Karpas-422 (cell line): Measurements from ENCODE around the gene ETNK1. TPM values are rescaled to one million over a fixed set of nuclear protein-coding genes. Genes with fewer than 3 reads are reported as not detected.

Experiments
- DNase-seq: peaks from one replicate; pipeline ENCODE4 v3.0.0-alpha.2; 2015
- H2AFZ ChIP-seq: fragments of 200-600 bp; sonication (generic); 2 replicates; pipeline ENCODE4 v1.6.1; 2014; ENCODE audit warnings: antibody characterized with exemption, low read length, mixed read lengths
- H3K27ac ChIP-seq: fragments of 200-600 bp; sonication (generic); 2 replicates; pipeline ENCODE4 v1.5.1; 2014; ENCODE audit warnings: mild to moderate bottlenecking, low read length, moderate library complexity
- H3K27me3 ChIP-seq: fragments of 200-600 bp; sonication (generic); 2 replicates; pipeline ENCODE4 v1.6.1; 2014; ENCODE audit warnings: low read length, mixed read lengths
- H3K36me3 ChIP-seq: fragments of 200-600 bp; sonication (generic); 2 replicates; pipeline ENCODE4 v1.6.1; 2014; ENCODE audit warnings: low read length, mixed read lengths; ENCODE audit not compliant: insufficient read depth
- H3K4me1 ChIP-seq: fragments of 200-600 bp; sonication (generic); 2 replicates; pipeline ENCODE4 v1.6.1; 2014; ENCODE audit warnings: mild to moderate bottlenecking, low read length, mixed read lengths
- H3K4me2 ChIP-seq: fragments of 200-600 bp; sonication (generic); 2 replicates; pipeline ENCODE4 v1.6.1; 2014; ENCODE audit warnings: low read length, low read depth, mild to moderate bottlenecking; ENCODE audit not compliant: poor library complexity, severe bottlenecking
- H3K4me3 ChIP-seq: fragments of 200-600 bp; sonication (generic); 2 replicates; pipeline ENCODE4 v1.5.1; 2014; ENCODE audit warnings: mild to moderate bottlenecking, antibody characterized with exemption, low read length, mixed read lengths
- H3K79me2 ChIP-seq: fragments of 200-600 bp; sonication (generic); 2 replicates; pipeline ENCODE4 v1.6.1; 2014; ENCODE audit warnings: mild to moderate bottlenecking, low read length, mixed read lengths
- H3K9ac ChIP-seq: fragments of 200-600 bp; sonication (generic); 2 replicates; pipeline ENCODE4 v1.6.0; 2014; ENCODE audit warnings: low read length
- H3K9me2 ChIP-seq: fragments of 200-600 bp; sonication (generic), shearing (Covaris generic); replicated peaks from 2 replicates; pipeline ENCODE4 v1.6.0; 2014; ENCODE audit warnings: mild to moderate bottlenecking, low read length, moderate library complexity; ENCODE audit not compliant: insufficient read depth
- H3K9me3 ChIP-seq: fragments of 300-700, 200-600 bp; sonication (generic); 2 replicates; pipeline ENCODE4 v1.6.1; 2014; ENCODE audit warnings: low read length, mixed read lengths
- H4K20me1 ChIP-seq: fragments of 200-600 bp; sonication (generic); 2 replicates; pipeline ENCODE4 v1.6.1; 2014; ENCODE audit warnings: mild to moderate bottlenecking, antibody characterized with exemption, low read length, low read depth; ENCODE audit not compliant: insufficient read depth
- total RNA-seq: library from RNA; depleted of rRNA; stranded (reverse); fragments of >200 nt; shearing (Covaris generic); gene quantifications from 2 replicates; pipeline ENCODE4 v1.2.3, GENCODE V29; 2014; ENCODE audit warnings: low replicate concordance

ETNK1 gene
- total RNA-seq, 1 experiment from 2014 or later: 93.7 TPM

DNA sequence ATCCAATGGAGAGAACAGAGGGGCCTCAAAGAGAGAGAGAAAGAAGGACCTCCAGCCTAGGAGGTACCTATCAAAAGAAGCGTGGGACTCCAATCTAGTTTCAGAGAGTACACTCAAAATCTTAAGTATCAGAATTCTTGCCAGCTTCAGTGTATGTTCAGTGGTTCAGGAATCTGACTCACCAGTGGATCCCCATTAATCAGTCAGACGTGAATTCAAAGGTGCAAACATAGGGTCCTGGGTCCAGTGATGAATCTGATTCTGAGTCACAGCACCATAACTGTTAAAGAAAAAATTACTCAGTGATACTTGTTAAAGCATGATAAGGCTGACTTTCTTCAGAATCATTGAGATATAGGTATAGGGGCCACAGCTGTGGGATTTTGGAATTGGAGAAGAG lies 33.2 kb downstream of the ETNK1 start:
- DNase-seq: no peak

DNA sequence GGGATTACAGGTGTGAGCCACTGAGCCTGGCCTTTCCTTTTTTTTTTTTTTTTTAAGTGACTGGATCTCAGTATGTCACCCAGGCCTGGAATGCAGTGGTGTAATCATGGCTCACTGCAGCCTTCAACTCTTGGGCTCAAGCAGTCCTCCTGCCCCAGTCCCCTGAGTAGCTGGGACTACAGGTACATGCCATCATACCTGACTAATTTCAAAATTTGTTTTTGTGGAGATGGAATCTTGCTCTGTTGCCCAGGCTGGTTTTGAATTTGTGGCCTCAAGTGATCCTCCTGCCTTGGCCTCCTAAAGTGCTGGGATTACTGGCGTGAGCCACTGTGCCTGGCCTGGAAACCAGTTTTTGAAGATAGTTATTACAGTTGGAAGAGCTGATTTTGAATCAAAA lies 37.4 kb downstream of the ETNK1 start:
- H3K79me2 ChIP-seq: peaks cover 76% of the 10 kb centered on the region

More for the DNA sequence above, 33.2 kb downstream of the ETNK1 start:
- Histone ChIP-seq H3K9ac (no peak overlapping the region), H3K9me2 (no peaks in the 10 kb centered on the region), H3K4me2 (no peak overlapping the region), H3K4me1 (peaks cover 12% of the 10 kb centered on the region), H3K9me3 (no peaks in the 10 kb centered on the region), H3K27me3 (no peaks in the 10 kb centered on the region), H4K20me1 (no peaks in the 10 kb centered on the region), H3K36me3 (peaks cover 63% of the 10 kb centered on the region), H3K27ac (no peak overlapping the region), H3K79me2 (peaks cover 87% of the 10 kb centered on the region), H3K4me3 (no peak overlapping the region), H2AFZ (no peak overlapping the region)

DNA sequence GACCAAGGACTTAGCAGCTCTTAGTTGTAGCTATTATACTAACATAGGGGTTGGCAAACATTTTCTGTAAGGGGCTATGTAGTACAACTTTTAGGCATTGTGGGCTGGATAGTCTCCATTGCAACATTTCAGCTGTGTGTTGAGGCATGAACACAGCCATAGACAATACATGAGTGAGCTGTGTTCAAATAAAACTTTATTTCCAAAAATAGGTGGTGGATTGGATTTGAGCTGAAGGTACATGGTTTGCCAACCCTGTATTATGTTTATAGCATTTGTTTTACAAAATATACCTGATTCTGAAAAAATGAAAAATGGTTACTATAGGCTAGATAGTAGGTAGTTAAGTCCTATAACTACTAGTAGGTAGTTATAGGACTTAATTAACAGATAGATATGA lies 40.5 kb downstream of the ETNK1 start:
- DNase-seq: no peak

More for the DNA sequence above, 37.4 kb downstream of the ETNK1 start:
- H4K20me1 ChIP-seq: no peaks in the 10 kb centered on the region
- H3K4me2 ChIP-seq: no peak overlapping the region
- H3K4me1 ChIP-seq: no peaks in the 10 kb centered on the region; the same call in 1 of the 2 replicates
- no peak overlapping the region for H3K4me3 ChIP-seq
- H2AFZ ChIP-seq: no peak overlapping the region
- no peaks in the 10 kb centered on the region for H3K9me3 ChIP-seq
- no peak for DNase-seq
- H3K9me2 ChIP-seq: no peaks in the 10 kb centered on the region
- H3K27ac ChIP-seq: no peak overlapping the region
- no peaks in the 10 kb centered on the region for H3K27me3 ChIP-seq
- peaks cover 53% of the 10 kb centered on the region for H3K36me3 ChIP-seq
- no peak overlapping the region for H3K9ac ChIP-seq

DNA sequence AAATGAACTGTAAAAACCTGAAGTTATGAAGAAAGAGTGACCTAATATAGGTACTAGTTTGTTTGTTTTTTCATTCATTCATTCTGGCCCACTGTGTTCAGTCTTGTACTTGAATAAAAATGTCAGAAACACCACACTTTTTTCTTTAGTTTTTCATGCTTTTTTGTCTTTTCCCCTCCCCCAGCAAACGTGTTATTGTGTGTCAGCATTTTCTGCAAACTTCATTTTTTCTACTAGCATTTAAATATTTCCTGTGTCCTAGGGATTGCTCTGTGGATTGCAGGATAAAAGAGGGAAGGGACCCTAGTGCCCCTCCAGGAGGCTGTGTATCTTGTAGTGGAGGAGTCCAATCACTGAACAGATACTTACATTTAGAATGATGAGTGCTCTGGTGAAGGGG lies 42.2 kb downstream of the ETNK1 start:
- Histone ChIP-seq H3K9me3 (no peaks in the 10 kb centered on the region), H4K20me1 (no peaks in the 10 kb centered on the region), H3K4me1 (no peaks in the 10 kb centered on the region), H3K27ac (no peak overlapping the region), H2AFZ (no peak overlapping the region), H3K36me3 (peaks cover 29% of the 10 kb centered on the region), H3K9me2 (no peaks in the 10 kb centered on the region), H3K4me2 (no peak overlapping the region), H3K9ac (no peak overlapping the region), H3K4me3 (no peak overlapping the region), H3K79me2 (peaks cover 61% of the 10 kb centered on the region), H3K27me3 (no peaks in the 10 kb centered on the region)
- DNase-seq: no peak

More for the DNA sequence above, 40.5 kb downstream of the ETNK1 start:
- no peak overlapping the region for H2AFZ ChIP-seq
- H3K9me2 ChIP-seq: no peaks in the 10 kb centered on the region
- no peak overlapping the region for H3K4me3 ChIP-seq
- no peaks in the 10 kb centered on the region for H4K20me1 ChIP-seq
- no peak overlapping the region for H3K4me2 ChIP-seq
- no peak overlapping the region for H3K9ac ChIP-seq
- H3K27ac ChIP-seq: no peak overlapping the region
- peaks cover 33% of the 10 kb centered on the region for H3K36me3 ChIP-seq
- peaks cover 63% of the 10 kb centered on the region for H3K79me2 ChIP-seq
- no peaks in the 10 kb centered on the region for H3K27me3 ChIP-seq
- H3K4me1 ChIP-seq: no peaks in the 10 kb centered on the region
- no peaks in the 10 kb centered on the region for H3K9me3 ChIP-seq

DNA sequence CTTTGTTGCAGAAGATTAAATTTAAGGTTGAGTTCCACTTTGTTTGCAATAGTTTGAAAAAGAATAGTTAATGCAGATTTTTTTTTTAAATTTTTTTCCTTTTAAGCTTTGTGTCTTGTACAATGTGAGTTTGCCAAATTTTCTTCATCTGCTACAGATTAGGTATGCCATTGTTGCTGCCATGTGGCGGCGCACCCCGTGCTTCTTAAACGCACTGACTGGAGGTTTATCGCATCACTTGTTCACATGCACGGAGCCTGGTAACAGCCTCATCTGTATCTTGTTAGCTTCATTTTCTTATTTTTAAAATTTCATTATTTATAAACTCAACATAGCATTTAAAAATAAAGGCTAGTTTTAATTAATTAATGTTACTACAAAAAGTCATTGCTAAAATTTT lies 43.5 kb downstream of the ETNK1 start:
- no peaks in the 10 kb centered on the region for H3K4me1 ChIP-seq
- no peak overlapping the region for H3K27ac ChIP-seq
- H3K9ac ChIP-seq: no peak overlapping the region
- no peak overlapping the region for H3K4me3 ChIP-seq
- H3K79me2 ChIP-seq: peaks cover 64% of the 10 kb centered on the region
- H3K9me3 ChIP-seq: no peaks in the 10 kb centered on the region
- H3K4me2 ChIP-seq: no peak overlapping the region
- DNase-seq: no peak
- no peaks in the 10 kb centered on the region for H3K27me3 ChIP-seq
- H4K20me1 ChIP-seq: no peaks in the 10 kb centered on the region
- H2AFZ ChIP-seq: no peak overlapping the region
- no peaks in the 10 kb centered on the region for H3K9me2 ChIP-seq
- H3K36me3 ChIP-seq: peaks cover 30% of the 10 kb centered on the region

DNA sequence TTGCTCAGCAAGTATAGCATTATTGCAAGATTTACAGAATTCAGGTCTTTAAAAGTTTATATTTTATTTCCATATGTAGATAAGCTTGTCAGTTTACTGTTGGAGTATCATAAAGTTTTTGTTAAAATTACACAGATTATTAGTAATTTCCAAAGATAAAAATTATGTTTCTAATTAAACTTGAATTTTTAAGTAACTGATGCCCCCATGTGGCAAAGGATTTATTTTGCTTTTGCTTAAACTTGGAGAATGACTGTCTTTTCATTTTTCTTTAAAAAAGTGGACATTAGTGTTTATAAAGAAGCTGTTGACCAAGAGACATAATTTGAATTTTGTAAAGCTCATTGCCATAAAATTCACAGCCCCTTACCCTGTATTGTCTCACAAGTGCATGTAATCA lies 45.8 kb downstream of the ETNK1 start:
- DNase-seq: no peak
- Histone ChIP-seq H4K20me1 (no peaks in the 10 kb centered on the region), H3K27ac (no peak overlapping the region), H3K9me3 (no peaks in the 10 kb centered on the region), H3K79me2 (peaks cover 69% of the 10 kb centered on the region), H3K27me3 (no peaks in the 10 kb centered on the region), H3K9ac (no peak overlapping the region), H3K36me3 (peaks cover 47% of the 10 kb centered on the region), H3K9me2 (no peaks in the 10 kb centered on the region), H2AFZ (no peak overlapping the region), H3K4me3 (no peak overlapping the region), H3K4me2 (no peak overlapping the region), H3K4me1 (no peaks in the 10 kb centered on the region)

DNA sequence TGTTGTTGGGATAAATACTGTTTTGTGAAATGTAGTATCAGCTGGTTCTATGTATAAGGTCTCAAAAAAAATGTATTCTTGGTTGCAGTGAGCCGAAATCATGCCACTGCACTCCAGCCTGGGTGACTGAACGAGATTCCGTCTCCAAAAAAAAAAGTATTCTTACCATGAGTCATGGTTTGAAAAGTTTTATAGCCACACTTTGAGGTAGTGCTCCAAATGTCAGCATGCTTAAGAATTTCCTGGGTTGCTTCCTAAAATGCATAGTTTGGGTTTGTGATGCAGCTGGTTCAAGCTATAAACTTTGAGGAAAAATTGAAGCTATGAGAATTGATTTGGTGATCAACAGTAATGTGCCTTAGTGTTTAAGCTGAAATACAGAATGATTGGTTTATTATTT lies 48.0 kb downstream of the ETNK1 start:
- H3K27ac ChIP-seq: no peak overlapping the region
- H3K4me2 ChIP-seq: no peak overlapping the region
- H3K9ac ChIP-seq: no peak overlapping the region
- H3K27me3 ChIP-seq: no peaks in the 10 kb centered on the region
- no peaks in the 10 kb centered on the region for H3K4me1 ChIP-seq
- H4K20me1 ChIP-seq: no peaks in the 10 kb centered on the region
- DNase-seq: no peak
- H3K9me3 ChIP-seq: no peaks in the 10 kb centered on the region
- peaks cover 47% of the 10 kb centered on the region for H3K36me3 ChIP-seq
- no peaks in the 10 kb centered on the region for H3K9me2 ChIP-seq
- no peak overlapping the region for H3K4me3 ChIP-seq
- peaks cover 61% of the 10 kb centered on the region for H3K79me2 ChIP-seq
- no peak overlapping the region for H2AFZ ChIP-seq

DNA sequence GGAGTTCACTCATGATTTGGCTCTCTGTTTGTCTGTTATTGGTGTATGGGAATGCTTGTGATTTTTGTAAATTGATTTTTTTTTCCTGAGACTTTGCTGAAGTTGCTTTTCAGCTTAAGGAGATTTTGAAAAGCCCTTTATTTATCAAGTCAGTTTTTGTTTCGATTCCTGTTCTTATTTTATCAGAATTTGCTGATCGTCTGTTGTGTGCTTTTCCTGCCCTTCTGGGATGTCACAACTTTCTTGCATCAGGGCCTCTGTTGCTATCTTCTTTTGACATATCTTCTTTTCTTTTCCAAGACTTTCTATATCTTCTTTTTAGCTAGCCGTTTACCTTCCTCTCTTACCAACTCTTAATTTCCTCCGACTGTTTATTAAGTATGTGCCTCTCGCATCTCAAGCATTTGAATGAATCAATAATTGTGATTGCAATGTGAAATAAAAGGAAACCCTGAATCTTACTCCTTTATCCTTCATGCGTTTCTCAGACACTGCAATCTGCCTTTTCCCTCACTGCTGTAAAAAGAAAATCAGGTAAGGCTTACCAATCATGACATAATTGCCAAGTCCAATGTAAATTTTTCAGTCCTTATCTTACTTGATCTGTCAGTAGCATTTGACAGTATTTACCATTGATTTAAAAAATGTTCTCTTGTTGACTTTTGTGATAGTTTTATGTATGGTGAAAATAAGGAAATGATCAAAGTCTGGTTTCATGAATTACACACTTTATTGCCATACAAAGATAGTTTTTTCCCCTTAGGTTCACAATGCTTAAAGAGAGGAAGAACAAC lies 53.0 kb downstream of the ETNK1 start:
- H3K27me3 ChIP-seq: no peaks in the 10 kb centered on the region
- H3K4me3 ChIP-seq: no peak overlapping the region
- no peak for DNase-seq
- no peak overlapping the region for H3K27ac ChIP-seq
- peaks cover 52% of the 10 kb centered on the region for H3K79me2 ChIP-seq
- no peak overlapping the region for H3K9ac ChIP-seq
- no peak overlapping the region for H2AFZ ChIP-seq
- no peaks in the 10 kb centered on the region for H3K9me2 ChIP-seq
- peaks cover 35% of the 10 kb centered on the region for H3K36me3 ChIP-seq
- H3K4me2 ChIP-seq: no peak overlapping the region
- H4K20me1 ChIP-seq: no peaks in the 10 kb centered on the region
- H3K9me3 ChIP-seq: no peaks in the 10 kb centered on the region
- peaks cover 15% of the 10 kb centered on the region for H3K4me1 ChIP-seq
